ENCODE measurements around the gene FFAR4.

The FFAR4 gene

DNA sequence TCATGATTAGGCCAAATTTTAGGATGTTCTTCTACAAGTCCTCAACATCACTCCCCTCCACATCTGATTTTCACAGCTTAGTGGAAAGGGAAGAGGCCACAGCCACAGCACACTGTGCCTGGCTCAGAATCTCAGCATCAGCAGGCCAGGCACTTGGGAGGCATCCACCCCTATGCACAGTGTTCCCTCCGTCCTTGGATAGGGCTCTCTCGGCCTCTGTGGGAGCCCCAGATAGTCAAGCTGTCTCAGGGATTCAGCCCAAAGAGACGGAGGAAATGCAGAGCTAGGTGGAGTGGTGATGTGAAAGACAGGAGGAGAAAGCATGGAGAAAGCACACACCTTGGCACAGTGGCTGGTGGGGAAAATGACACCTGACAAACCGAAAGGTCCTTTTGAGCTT, 33.3 kb downstream of the FFAR4 start:
- no peak for DNase-seq (ENCODE audit: low read depth in 3 of 3)

DNA sequence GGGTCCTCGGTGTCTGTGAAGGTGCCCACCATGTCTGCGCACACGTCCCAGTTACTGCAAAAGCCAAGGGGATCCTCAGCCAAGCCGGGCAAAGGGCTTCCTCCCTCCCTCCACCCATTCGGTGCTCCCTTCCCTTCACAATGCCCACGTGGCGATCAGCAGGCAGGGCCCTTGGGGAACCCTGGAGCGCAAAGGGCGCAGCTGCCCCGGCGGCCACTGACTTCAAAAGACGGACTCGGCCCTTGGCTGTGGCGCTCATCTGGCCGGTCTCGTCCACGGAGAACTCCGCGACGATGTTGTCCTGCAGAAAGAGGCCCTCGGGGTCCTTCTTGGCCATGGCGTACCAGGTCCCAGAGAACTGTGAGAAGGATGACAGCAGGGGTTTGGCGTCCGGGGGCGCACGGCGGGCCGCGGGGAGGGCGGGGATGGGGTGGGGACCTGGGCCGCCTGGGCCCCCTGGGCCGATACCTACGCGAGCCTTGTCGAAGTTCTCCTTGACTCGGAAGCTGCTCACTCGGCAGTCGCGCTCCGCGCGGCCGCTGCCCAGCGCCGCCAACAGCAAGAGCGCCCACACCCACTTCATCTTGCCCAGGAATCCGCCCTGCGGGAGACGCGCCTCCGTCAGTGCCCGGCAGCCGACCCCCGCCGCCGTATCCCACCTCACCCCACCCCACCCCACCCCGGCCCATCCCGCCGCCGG, 34.1 kb downstream of the FFAR4 start:
- DNase-seq (ENCODE audit: low read depth in 3 of 3) = no peak

DNA sequence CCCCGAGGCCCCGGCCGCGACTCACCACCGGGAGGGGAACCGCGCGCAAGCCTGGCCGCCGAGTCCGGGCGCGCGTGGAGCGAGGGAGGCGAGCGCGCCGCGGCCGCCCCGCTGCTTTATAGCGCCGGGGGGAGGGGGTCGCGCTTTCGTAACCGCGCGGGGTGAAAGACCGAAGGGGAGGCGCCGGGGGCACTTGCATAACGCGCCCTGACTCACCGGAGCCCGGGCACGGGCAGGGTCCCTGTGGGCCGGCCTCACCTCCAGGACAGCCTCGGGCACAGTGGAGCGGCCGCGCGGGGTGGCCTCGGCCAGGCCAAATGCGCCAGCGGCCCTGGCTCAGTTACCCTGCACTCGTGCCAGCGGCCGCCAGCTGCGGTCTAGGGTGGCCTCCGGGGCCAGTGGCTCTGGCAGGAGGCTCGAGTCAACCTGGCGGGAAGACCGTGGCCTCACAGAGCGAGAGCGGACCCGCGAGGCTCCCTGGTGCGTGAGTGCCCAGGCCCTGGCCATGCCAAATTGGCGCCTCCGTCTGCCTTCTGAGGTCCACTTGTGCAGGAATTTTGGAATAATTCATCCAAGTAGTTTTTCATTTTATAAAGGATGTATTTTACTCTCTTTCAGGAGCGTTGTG, 34.8 kb downstream of the FFAR4 start, which contains the start of gene RBP4:
TSS of gene RBP4 (minus strand) at position 90 of the 628 bp plus-strand sequence. CDS start 207 bp downstream, outside the sequence.
- DNase-seq (ENCODE audit: low read depth in 3 of 3) = no peak

DNA sequence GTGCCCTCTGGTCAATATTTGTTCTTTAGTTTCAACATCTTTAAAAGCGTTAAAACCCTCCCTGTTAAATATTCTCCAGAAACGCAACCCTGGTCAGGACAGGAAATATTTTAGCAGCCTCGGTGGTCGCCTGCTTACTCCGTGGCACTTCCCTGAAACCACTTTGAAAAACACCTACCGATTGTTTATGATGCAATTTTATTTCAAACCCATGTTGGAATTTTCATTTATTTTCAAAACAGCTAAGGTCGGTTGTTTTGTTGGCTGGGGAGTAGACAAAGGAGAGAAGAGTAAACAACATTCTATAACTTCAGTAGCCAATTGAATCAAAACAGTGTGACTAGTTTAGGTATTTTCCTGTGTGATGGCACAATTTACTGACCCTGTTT, 35.3 kb downstream of the FFAR4 start:
- DNase-seq (ENCODE audit: low read depth in 3 of 3) = no peak

DNA sequence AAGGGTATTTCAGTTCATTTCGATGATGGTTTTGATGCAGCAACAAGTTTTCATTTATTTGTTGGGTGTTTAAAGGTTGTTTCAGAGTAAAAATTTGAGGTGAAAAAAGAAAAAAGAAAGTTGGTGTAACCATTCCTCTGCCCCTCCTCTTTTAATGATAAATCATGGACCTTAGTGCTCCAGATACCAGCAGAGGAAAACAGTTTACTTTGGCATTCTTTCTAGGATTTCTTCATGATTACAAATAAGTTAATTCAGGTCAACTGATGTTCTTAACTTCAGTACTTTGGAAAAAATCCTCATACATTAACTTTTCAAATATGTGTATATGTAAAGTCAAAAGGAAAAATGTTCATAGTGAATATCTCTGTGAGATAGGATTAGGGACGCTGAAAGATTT, 36.6 kb downstream of the FFAR4 start:
- DNase-seq (ENCODE audit: low read depth in 3 of 3) = no peak

DNA sequence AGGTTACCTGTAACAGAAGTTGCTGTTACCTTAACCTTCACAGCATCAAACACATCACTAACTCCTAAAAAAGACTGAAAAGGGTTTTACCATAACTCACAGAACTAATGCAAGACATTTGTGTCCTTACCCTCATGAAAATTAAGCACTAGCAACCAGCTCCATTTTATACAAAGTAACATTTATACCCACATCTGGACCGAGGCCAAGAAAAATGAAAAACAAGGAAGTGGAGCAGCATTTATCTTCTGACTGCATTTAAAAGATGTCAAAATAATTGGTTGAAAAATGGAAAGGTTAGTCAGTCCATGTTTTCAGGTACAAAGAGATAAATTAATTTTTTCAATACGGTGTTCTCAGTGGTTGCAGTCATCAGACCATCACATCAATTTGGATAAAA, 37.7 kb downstream of the FFAR4 start:
- no peak for DNase-seq (ENCODE audit: low read depth in 3 of 3)

DNA sequence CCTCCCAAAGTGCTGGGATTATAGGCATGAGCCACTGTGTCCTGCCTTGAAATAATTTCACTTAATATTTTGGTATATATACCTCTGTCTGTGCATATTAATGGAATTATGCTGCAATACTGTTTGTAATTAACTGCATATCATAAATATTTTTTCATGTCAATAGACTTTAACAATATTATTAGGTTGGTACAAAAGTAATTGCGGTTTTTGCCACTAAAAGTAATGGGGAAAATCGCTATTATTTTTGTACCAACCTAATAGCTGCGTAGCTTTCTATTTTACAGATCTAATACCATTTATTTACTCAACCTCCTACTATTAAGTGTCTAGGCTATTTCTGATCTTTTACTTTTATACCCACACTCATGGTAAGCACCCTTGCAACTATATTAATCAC, 42.0 kb downstream of the FFAR4 start:
- DNase-seq (ENCODE audit: low read depth in 3 of 3) = no peak

DNA sequence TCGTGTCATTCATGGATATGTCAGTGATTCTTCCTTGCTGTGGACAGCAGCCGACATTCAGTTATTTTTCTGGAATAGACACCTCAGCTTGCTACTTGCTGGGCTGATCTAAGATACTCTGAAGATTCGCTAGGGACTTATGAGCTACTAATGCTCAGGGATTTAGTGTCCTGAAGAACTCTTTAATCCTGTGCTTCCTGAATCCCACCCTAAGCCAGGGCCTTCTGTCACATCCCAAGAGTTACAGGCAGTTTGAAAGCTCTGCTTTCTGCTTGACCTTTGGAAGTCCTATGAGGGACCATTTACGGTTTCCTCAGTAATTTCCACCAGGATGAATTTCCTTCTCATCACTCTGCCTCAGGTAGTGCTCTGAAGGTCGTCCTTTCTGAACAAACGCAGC, 45.8 kb downstream of the FFAR4 start, which contains the start of gene PDE6C:
TSS of gene PDE6C (plus strand) at position 227 of the 400 bp plus-strand sequence. CDS start 189 bp downstream, outside the sequence.
- no peak for DNase-seq (ENCODE audit: low read depth in 3 of 3)

DNA sequence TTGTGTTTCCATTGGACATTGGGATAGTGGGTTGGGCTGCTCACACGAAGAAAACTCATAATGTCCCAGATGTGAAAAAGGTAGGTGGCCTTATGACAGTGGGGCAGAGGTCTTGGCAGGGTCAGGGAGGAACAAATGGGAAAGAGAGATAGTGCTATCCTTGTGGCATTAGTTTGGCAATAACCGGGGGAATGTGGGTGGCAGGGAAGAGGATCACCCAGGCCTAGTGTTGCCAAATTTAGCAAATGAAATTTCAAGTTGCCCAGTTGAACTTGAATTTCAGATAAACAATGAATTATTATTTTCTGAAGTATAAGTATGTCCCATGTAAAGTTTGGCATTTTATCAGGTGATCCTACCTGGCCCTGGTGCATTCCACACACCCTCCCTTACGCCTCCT, 46.7 kb downstream of the FFAR4 start:
- DNase-seq (ENCODE audit: low read depth in 3 of 3) = no peak

DNA sequence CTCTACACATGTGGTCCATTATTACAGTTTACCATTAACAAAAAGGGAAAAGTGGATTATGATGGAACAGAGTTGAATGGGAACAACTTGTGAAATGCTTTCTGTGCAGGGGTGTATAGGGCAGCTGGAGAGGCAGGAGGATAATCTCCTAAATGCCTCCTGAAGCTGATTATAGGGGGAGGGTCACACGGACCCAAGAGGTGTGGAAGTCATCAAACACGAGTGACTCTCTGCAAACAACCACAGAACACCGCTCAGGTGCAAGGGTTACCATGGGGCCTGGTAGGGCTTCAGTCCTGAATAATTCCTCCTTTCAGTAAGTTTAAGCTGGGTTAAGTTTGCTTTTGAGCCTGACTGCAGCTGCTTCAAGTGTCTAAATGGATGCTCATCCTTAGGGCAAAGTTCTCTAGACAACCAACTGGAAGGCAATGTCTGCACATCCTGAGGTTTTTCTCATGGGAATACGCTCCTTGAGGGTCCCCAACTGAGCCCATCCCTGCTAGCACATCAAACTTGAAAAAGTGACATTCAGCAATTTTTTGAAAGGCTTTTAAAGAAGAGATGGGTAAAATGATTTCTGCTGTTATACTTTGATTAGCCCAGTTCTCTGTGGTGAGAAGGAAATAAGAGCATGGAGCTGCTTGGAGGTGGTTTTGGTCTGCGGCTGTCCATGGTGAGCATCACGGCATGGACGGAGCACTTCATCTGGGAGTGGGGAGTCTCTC, 47.8 kb downstream of the FFAR4 start:
- DNase-seq (ENCODE audit: low read depth in 3 of 3) = no peak

DNA sequence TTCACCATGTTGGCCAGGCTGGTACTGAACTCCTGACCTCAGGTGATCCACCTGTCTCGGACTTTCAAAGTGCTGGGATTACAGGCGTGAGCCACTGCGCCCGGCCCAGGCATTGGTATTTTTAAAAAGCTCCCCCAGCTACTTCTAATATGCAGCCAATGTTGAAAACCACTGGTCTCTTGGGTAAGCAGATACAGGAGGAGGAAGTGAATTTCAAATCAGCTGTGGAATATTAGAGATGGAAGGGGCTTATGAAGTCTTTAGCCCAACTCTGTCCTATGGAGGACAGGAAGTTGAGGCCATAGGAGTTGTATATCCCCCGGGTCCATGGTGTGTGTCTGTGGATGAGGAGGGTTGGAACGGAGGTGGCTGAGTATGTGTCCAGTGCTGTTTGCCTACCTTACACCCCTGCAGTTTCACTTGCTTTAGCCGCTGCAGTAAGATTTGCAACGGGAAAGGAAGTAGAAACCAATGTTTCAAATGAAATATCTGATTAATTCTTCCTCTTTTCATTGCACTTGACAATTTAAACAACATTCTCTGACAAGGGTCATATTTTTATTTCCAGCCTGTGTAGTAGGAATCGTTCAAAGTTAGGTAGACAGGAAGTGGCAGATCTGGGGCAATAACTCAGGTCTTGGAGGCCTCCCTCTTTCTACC, 49.2 kb downstream of the FFAR4 start:
- DNase-seq (ENCODE audit: low read depth in 3 of 3) = no peak

DNA sequence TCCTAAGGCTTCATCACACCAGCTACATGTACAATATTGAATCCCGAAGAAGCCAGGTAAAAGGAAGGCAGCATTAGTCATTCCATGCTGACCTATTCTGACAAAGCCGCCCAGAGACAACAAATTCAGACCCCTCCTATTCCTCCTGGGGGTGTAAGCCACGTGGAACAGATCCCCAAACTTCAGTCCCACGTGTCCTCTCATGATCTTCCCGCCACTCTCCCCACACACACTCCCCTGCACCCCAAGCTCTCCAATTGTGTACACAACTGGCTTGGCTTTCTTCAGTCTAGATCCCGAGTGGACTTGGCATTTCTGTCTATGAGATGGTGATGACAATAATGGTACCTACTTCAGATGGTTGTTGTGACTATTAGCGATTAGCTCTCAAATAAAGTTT, 54.5 kb downstream of the FFAR4 start:
- DNase-seq (ENCODE audit: low read depth in 3 of 3) = no peak

DNA sequence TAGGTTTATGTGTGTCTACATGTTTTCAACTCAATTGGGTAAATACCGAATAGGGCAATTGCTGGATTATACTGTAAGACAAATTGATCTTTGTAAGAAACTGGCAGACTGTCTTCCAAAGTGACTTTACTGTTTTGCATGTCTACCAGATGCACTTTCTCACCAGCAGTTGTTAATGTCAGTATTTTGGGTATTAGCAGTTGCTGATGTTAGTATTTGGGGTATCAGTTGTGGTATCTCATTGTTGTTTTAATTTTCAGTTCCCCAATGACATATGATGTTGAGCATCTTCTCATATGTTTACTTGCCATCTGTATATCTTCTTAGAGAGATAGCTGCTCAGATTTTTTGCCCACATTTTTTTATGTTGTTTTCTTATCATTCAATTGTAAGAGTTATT, 56.5 kb downstream of the FFAR4 start:
- DNase-seq (ENCODE audit: low read depth in 3 of 3) = no peak

DNA sequence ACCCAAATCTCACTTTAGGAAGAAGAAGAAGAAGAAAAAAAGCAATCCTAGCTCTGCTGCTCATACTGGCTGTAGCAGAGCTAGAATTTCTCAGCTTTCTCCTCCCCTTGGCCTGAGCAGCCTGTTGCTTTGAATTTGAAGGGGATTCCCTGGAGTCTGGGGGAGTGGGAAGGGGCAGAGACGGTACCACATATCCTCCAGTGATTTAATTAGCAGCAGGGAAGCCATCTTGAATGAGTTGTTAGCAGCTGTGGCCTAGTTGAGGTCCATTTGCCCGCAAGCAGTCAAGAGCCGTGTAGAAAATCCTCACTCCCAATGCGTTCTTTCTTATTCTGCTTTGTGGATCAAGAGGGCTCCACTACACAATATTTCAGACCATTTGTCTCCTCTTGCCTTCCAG, 62.4 kb downstream of the FFAR4 start:
- DNase-seq (ENCODE audit: low read depth in 3 of 3) = no peak

DNA sequence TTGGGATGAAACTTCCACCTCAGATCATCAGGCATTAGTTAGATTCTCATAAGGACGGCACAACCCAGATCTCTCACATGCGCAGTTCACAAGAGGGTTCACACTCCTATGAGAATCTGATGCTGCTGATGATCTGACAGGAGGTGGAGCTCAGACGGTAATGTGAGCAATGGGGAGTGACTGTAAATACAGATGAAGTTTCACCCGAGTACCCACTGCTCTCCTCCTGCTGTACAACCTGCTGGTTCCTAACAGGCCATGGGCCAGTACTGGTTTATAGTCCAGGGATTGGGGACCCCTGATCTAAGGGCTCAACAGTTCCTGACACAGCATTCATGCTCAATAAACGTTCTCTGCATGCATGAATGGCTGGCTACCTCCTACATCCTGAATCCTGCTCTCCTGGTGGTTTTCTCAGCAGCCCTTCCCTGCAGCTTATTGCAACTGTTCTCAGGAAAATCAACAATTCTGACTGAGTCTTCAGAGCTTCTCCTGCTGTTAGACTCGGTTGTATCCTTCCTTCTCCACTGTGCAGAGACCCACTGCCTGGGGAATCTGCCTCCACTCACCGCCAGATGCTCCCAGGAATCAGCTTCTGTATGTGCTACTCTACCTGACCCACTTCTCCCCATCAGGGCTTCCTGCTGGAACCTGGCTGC, 63.3 kb downstream of the FFAR4 start:
- DNase-seq (ENCODE audit: low read depth in 3 of 3) = no peak

DNA sequence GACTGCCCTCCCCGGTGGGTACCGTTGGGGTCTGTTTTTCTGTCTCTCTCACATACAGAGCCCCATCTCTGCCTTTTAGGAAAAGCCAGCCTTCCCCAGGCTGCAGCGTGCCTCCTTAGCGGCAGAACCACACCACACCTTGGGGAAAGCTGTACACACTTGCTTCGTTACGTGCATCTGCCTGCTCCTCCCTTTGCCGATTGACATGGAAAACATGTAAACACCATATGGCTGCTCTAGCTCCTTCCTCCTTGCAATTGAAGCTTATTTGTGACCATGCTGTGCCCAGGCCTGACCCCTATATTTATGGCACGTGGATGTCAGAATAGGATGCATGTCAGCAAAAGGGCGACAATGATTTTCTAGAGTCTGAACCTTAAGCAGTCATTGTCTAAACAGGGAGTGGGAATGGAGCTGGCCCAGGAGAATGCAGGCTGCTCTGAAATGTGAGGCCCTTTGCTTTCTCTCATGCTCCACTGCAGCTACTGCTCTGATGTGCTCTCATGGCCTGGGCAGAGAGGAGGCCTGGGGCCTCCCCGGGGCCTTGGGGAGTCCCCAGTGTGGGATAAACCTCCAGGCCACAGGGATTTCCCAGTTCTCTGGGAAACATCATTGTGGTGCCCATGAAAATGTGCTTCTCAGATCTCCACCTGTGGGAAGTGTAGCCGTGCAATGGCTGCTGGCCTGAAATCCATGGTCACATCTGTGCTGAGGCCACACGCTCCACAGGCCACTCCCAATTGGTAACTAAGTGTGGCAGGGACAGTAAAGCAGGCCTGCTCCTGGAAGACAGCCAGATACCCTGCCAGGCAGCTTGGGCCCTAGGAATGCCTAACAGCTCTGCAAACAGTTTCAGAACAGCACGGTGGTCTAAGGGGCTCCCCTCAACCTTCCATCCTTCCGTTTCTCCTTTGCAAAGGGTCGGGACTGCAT, 64.4 kb downstream of the FFAR4 start:
- no peak for DNase-seq (ENCODE audit: low read depth in 3 of 3)

Measured in stimulated activated CD4-positive, alpha-beta T cell treated with anti-CD3 and anti-CD28 coated beads, TNF-alpha, amount 100 ng/mL, for 24 hours (primary cell).